GM12872 (cell line): ENCODE measurements around the gene ENTHD1.

Source experiments
- CTCF ChIP-seq: IDR thresholded peaks from 3 replicates; pipeline ENCODE4 v1.5.1; 2011; ENCODE audit warnings: low read depth, mild to moderate bottlenecking, low read length, moderate library complexity; ENCODE audit not compliant: insufficient read depth

ENTHD1 gene

GRCh38 chr22:39809772-39810557 is 83.6 kb downstream of the ENTHD1 start:
- no peak for TF ChIP-seq CTCF

- TF ChIP-seq CTCF, result peak; percentile 52; the same call in 2 of the 3 replicates
Observed at GRCh38 chr22:39808081-39808480, 85.5 kb downstream of the ENTHD1 start.

GRCh38 chr22:39806109-39806508 is 87.5 kb downstream of the ENTHD1 start:
- TF ChIP-seq CTCF, result no peak

- no peak for TF ChIP-seq CTCF
Observed at GRCh38 chr22:39805117-39805516, 88.4 kb downstream of the ENTHD1 start.

GRCh38 chr22:39802682-39803081 is 90.9 kb downstream of the ENTHD1 start:
- TF ChIP-seq CTCF, result no peak

GRCh38 chr22:39800790-39801520 is 92.6 kb downstream of the ENTHD1 start:
- no peak for TF ChIP-seq CTCF

GRCh38 chr22:39797528-39798147 is 95.9 kb downstream of the ENTHD1 start:
- no peak for TF ChIP-seq CTCF
